HG03064 (cell line): ENCODE data around the gene LYG2.
"Not testable (repeated sequence)": the region's sequence is repeated elsewhere in the genome, so short reads cannot be mapped to it uniquely, and the experiment has no call there.

Source experiments
- ATAC-seq: cut with Tn5 transposase; IDR thresholded peaks from one replicate; pipeline ENCODE4 v1.9.1; 2021; ENCODE audit warnings: low read depth; ENCODE audit not compliant: unreplicated experiment

The LYG2 gene

GRCh38 chr2:99201959-99202678 is 53.3 kb downstream of the LYG2 start:
- no peak for ATAC-seq

GRCh38 chr2:99200076-99200800 is 55.2 kb downstream of the LYG2 start:
- ATAC-seq: no peak

- ATAC-seq: no peak
Observed at GRCh38 chr2:99198103-99198841, 57.2 kb downstream of the LYG2 start.

- ATAC-seq: not testable (repeated sequence)
Observed at GRCh38 chr2:99192364-99192763, 63.1 kb downstream of the LYG2 start.
